PC-9 (cell line): ENCODE results near the gene ABCB9.

ENCODE experiments used
- CTCF ChIP-seq: fragments of 200-600 bp; sonication (generic); conservative IDR thresholded peaks from 2 replicates; pipeline ENCODE4 v1.6.1; 2017; ENCODE audit warnings: mixed run types, antibody characterized with exemption, mild to moderate bottlenecking, moderate library complexity
- EZH2 ChIP-seq: fragments of 200-600 bp; sonication (generic); IDR thresholded peaks from 2 replicates; pipeline ENCODE4 v1.8.0; 2017; ENCODE audit warnings: antibody characterized with exemption, low read depth

DNA sequence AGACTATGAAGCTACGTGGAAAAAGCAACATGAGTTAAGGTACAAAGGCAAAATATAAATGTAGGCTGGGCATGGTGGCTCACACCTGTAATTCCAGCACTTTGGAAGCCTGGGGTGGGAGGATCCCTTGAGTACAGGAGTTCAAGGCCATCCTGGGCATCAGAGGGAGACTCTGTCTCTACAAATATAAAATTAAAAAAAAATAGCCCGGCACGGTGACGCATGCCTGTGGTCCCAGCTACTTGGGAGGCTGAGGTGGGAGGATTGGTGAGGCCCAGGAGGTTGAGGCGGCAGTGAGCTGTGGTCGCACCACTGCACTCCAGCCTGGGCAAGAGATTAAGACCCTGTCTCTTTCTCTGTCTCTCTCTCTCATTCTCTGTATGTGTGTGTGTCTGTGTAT lies 66.4 kb downstream of the ABCB9 start:
- no peak for TF ChIP-seq CTCF
- no peak for TF ChIP-seq EZH2
